Vagina (tissue), 2 donors: Measurements from ENCODE around the gene HTD2. TPM values are rescaled to one million over a fixed set of nuclear protein-coding genes. Genes with fewer than 3 reads are reported as not detected.
A peak's percentile ranks its signal among the peaks of the same experiment; 100 is the strongest.

ENCODE experiments used
- DNase-seq, 2 donors: peaks; one replicate each; pipeline ENCODE4 v3.0.0-alpha.2; 2017; ENCODE audit errors: extremely low spot score in 2 of 2
- H3K27ac ChIP-seq: fragments of 200-600 bp; sonication (generic); one replicate; pipeline ENCODE4 v1.5.1; 2019
- H3K27me3 ChIP-seq: fragments of 200-600 bp; sonication (generic); one replicate; pipeline ENCODE4 v1.5.1; 2019
- H3K36me3 ChIP-seq, 2 donors: fragments of 200-600 bp; sonication (generic); one replicate each; pipeline ENCODE4 v1.5.1; 2017 to 2019
- H3K4me1 ChIP-seq: fragments of 200-600 bp; sonication (generic); one replicate; pipeline ENCODE4 v1.5.1; 2019
- H3K4me3 ChIP-seq, 2 donors: fragments of 200-600 bp; sonication (generic); 1 replicate in 1 of 2; 2 replicates in 1 of 2; pipeline ENCODE4 v1.5.1; 2016 to 2019
- H3K9me3 ChIP-seq: fragments of 200-600 bp; sonication (generic); one replicate; pipeline ENCODE4 v1.5.1; 2019
- POLR2A ChIP-seq, 2 donors: fragments of 450-650 bp; IDR thresholded peaks; one replicate each; pipeline ENCODE4 v1.6.1; 2017; ENCODE audit warnings: antibody characterized with exemption in 2 of 2, mild to moderate bottlenecking in 2 of 2, moderate library complexity in 2 of 2
- POLR2AphosphoS5 ChIP-seq, 2 donors: sonication (generic); formaldehyde crosslinking; IDR thresholded peaks; one replicate each; pipeline ENCODE4 v1.9.0; 2017; ENCODE audit warnings: antibody characterized with exemption in 2 of 2, mild to moderate bottlenecking in 2 of 2, low read depth in 1 of 2; ENCODE audit not compliant: insufficient read depth in 1 of 2
- intact Hi-C: fragments of 100-400 bp; cut with DNase I; formaldehyde crosslinking; loops from one replicate; pipeline ENCODE4 v1.15.1; 2023
- total RNA-seq: library from RNA; depleted of rRNA; stranded (reverse); fragments of >200 nt; gene quantifications from one replicate; pipeline ENCODE4 v1.2.3, GENCODE V29; 2016
- TF ChIP-seq, protein P1 (sequence below), 3 experiments: fragments of 450-650 bp in 2 of 3; fragments of 200-600 bp in 1 of 3; sonication (generic) in 1 of 3; IDR thresholded peaks; one replicate each; pipeline ENCODE4 v1.5.1; 2017 to 2019; ENCODE audit warnings: antibody characterized with exemption in 3 of 3, mild to moderate bottlenecking in 2 of 3, moderate library complexity in 2 of 3

The HTD2 gene
- total RNA-seq, 1 donor from 2014 or later, result 3.7 TPM

DNA sequence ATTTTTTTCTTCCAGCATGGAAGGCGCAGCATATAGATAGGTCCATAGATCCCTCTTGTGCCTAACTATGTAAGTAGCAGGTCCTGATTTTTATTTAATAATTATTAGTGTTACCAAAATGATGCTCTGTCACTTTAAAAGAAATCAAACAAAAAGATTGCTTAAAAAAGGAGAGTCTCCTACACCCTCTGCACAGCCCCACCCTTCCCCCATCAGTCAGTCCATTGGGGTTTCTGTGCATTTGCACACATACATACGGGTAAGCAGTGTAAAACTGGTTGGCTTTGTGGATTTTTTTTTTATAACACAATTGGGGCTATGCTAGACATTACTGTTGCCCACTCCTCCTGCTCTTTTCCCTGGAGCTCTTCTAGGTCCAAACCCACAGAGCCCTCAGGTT lies 7.2 kb upstream of the HTD2 start:
- intact Hi-C loops, result loop anchor here (5.0 kb wide), 1 partner anchor 62 kb away; the partner anchor contains the start of gene ABHD6
- H3K27me3 ChIP-seq, result no peaks in the 10 kb centered on the region
- H3K9me3 ChIP-seq, result no peaks in the 10 kb centered on the region
- H3K36me3 ChIP-seq, result no peaks in the 10 kb centered on the region
- TF ChIP-seq POLR2AphosphoS5 (IDR thresholded peaks at IDR 0.05; ENCODE audit: insufficient read depth in 1 of 2, low read depth in 1 of 2), result no peak
- H3K27ac ChIP-seq, result no peak overlapping the region
- no peak overlapping the region for H3K4me3 ChIP-seq
- no peaks in the 10 kb centered on the region for H3K4me1 ChIP-seq
- DNase-seq, result no peak

DNA sequence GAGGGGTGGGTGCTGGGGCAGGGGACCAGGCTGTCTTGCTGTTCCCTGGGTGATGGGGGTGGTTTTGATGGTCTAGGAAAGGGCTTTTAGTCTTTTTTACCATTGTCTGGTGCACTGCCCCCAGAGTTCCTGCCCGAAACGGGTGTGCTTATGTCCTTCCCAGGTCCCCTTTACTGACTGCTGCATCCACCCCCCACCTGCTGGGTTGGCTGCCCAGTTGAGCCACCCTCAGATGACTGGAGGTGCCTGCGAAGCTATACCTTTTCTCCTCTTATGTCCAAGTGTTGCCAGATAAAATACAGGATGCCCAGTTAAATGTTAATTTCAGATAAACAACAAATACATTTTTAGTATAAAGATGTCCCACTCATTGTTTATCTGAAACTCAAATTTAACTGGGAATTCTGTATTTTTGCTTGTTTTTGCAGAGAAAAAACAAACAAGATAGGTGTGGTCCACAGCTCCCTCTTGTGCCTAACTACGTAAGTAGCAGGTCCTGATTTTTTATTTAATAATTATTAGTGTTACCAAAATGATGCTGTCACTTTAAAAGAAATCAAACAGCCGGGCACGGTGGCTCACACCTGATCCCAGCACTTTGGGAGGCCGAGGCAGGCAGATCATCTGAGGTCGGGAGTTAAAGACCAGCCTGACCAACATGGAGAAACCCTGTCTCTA lies 6.3 kb upstream of the HTD2 start:
- TF ChIP-seq, protein P1, sequence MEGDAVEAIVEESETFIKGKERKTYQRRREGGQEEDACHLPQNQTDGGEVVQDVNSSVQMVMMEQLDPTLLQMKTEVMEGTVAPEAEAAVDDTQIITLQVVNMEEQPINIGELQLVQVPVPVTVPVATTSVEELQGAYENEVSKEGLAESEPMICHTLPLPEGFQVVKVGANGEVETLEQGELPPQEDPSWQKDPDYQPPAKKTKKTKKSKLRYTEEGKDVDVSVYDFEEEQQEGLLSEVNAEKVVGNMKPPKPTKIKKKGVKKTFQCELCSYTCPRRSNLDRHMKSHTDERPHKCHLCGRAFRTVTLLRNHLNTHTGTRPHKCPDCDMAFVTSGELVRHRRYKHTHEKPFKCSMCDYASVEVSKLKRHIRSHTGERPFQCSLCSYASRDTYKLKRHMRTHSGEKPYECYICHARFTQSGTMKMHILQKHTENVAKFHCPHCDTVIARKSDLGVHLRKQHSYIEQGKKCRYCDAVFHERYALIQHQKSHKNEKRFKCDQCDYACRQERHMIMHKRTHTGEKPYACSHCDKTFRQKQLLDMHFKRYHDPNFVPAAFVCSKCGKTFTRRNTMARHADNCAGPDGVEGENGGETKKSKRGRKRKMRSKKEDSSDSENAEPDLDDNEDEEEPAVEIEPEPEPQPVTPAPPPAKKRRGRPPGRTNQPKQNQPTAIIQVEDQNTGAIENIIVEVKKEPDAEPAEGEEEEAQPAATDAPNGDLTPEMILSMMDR (IDR thresholded peaks at IDR 0.05), result peak in 2 of 3 experiments; percentile 32 to 69
- TF ChIP-seq POLR2AphosphoS5 (IDR thresholded peaks at IDR 0.05; ENCODE audit: insufficient read depth in 1 of 2, low read depth in 1 of 2), result no peak
- no peak for TF ChIP-seq POLR2A (IDR thresholded peaks at IDR 0.05)
- Histone ChIP-seq H3K4me1 (no peaks in the 10 kb centered on the region), H3K27me3 (no peaks in the 10 kb centered on the region), H3K9me3 (no peaks in the 10 kb centered on the region), H3K27ac (no peak overlapping the region), H3K4me3 (no peak overlapping the region), H3K36me3 (no peaks in the 10 kb centered on the region)
- intact Hi-C loops, result loop anchor here (5.0 kb wide), 2 partner anchors 63 to 113 kb away; partner anchors contain the start of gene ABHD6
- no peak for DNase-seq

GRCh38 chr3:58307639-58308215 lies 1.4 kb downstream of the HTD2 start:
- H3K4me3 ChIP-seq, result peak overlapping the region; percentile 76 to 80
- H3K9me3 ChIP-seq, result no peaks in the 10 kb centered on the region
- intact Hi-C loops, result no loop called here
- TF ChIP-seq, protein P1 (IDR thresholded peaks at IDR 0.05), result peak in 2 of 3 experiments; percentile 33 to 40
- no peak for TF ChIP-seq POLR2A (IDR thresholded peaks at IDR 0.05)
- TF ChIP-seq POLR2AphosphoS5 (IDR thresholded peaks at IDR 0.05; ENCODE audit: insufficient read depth in 1 of 2, low read depth in 1 of 2), result no peak
- H3K4me1 ChIP-seq, result peaks cover 35% of the 10 kb centered on the region
- no peaks in the 10 kb centered on the region for H3K27me3 ChIP-seq
- peaks cover 0 to 28% of the 10 kb centered on the region in 2 donors for H3K36me3 ChIP-seq
- no peak for DNase-seq
- peak overlapping the region; percentile 96 for H3K27ac ChIP-seq

DNA sequence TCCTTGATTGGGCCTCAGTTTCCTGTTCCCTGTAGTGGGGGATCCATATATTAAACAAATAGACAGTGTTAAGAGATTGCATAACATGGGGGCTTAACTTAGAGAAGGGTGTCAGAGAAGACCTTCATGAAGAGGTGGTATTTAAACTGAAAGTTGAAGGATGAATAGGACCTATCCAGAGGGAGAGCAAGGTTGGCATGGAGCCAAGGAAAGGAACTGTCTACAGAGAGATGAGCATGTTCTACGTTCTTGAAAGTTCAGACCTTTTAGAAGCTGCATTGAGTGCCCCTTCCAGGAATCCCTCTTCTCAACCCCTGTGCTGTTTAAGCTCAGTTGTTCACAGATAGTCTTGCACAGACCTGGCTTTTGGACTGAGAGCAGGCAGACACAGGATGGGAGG lies 2.4 kb downstream of the HTD2 start:
- Histone ChIP-seq H3K36me3 (peaks cover 0 to 38% of the 10 kb centered on the region in 2 donors), H3K9me3 (no peaks in the 10 kb centered on the region), H3K4me1 (peaks cover 35% of the 10 kb centered on the region), H3K27ac (no peak overlapping the region), H3K4me3 (peak overlapping the region in 1 of 2 donors; percentile 22), H3K27me3 (no peaks in the 10 kb centered on the region)
- intact Hi-C loops, result no loop called here
- TF ChIP-seq POLR2AphosphoS5 (IDR thresholded peaks at IDR 0.05; ENCODE audit: insufficient read depth in 1 of 2, low read depth in 1 of 2) (no peak), POLR2A (IDR thresholded peaks at IDR 0.05) (no peak)
- TF ChIP-seq, protein P1 (IDR thresholded peaks at IDR 0.05), result no peak
- no peak for DNase-seq

DNA sequence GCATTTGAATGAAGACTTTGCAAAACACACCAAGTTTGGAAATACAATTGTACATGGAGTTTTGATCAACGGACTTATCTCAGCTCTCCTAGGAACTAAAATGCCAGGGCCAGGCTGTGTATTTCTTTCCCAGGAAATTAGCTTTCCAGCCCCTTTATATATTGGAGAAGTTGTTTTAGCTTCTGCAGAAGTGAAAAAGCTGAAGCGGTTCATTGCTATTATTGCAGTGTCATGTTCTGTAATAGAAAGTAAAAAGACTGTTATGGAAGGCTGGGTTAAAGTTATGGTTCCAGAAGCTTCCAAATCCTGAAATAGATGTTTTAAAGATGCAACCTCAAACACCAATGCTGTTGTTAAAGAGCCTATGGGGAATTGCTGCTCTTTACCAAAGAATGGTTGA lies 11.5 kb downstream of the HTD2 start:
- intact Hi-C loops, result no loop called here
- no peak overlapping the region for H3K27ac ChIP-seq
- H3K4me1 ChIP-seq, result no peaks in the 10 kb centered on the region
- TF ChIP-seq POLR2AphosphoS5 (IDR thresholded peaks at IDR 0.05; ENCODE audit: insufficient read depth in 1 of 2, low read depth in 1 of 2) (no peak), POLR2A (IDR thresholded peaks at IDR 0.05) (no peak)
- TF ChIP-seq, protein P1 (IDR thresholded peaks at IDR 0.05), result no peak
- H3K36me3 ChIP-seq, result peaks cover 0 to 54% of the 10 kb centered on the region in 2 donors
- H3K9me3 ChIP-seq, result no peaks in the 10 kb centered on the region
- no peak overlapping the region for H3K4me3 ChIP-seq
- DNase-seq, result no peak
- no peaks in the 10 kb centered on the region for H3K27me3 ChIP-seq
